NT2/D1 (cell line): ENCODE measurements around the gene MAOB.

Experiments
- DNase-seq: peaks from one replicate; pipeline ENCODE4 v3.0.0-alpha.2; 2011; ENCODE audit warnings: low read depth, low spot score
- H3K27me3 ChIP-seq: 2 replicates; pipeline ENCODE4 v1.6.0; 2011; ENCODE audit warnings: mild to moderate bottlenecking; ENCODE audit not compliant: insufficient read length, insufficient read depth
- H3K36me3 ChIP-seq: 2 replicates; pipeline ENCODE4 v1.6.1; 2011; ENCODE audit warnings: mild to moderate bottlenecking, low read length, mixed read lengths; ENCODE audit not compliant: insufficient read depth, insufficient read length
- H3K4me1 ChIP-seq: 2 replicates; pipeline ENCODE4 v1.5.1; 2011; ENCODE audit not compliant: insufficient read depth, insufficient read length
- H3K4me3 ChIP-seq: 2 replicates; pipeline ENCODE4 v1.5.1; 2011; ENCODE audit warnings: low read depth; ENCODE audit not compliant: insufficient read length
- H3K9ac ChIP-seq: 2 replicates; pipeline ENCODE4 v1.6.0; 2011; ENCODE audit warnings: low read depth; ENCODE audit not compliant: insufficient read length
- H3K9me3 ChIP-seq: 2 replicates; pipeline ENCODE4 v1.5.1; 2011; ENCODE audit warnings: mild to moderate bottlenecking, low read length; ENCODE audit not compliant: insufficient read depth
- SUZ12 ChIP-seq: IDR thresholded peaks from 2 replicates; pipeline ENCODE4 v1.6.1; 2011; ENCODE audit not compliant: insufficient read length, insufficient read depth; ENCODE audit errors: extremely low read depth
- YY1 ChIP-seq: IDR thresholded peaks from 2 replicates; pipeline ENCODE4 v1.6.1; 2011; ENCODE audit not compliant: insufficient read length, insufficient read depth
- ZNF274 ChIP-seq: IDR thresholded peaks from 2 replicates; pipeline ENCODE4 v1.6.1; 2011; ENCODE audit warnings: mild to moderate bottlenecking, low read depth, low read length

The MAOB gene

GRCh38 chrX:43813319-43813718 is 68.9 kb downstream of the MAOB start:
- Histone ChIP-seq H3K9me3 (no peaks in the 10 kb centered on the region), H3K9ac (no peak overlapping the region), H3K27me3 (no peaks in the 10 kb centered on the region), H3K36me3 (no peaks in the 10 kb centered on the region), H3K4me1 (no peaks in the 10 kb centered on the region), H3K4me3 (no peak overlapping the region)
- DNase-seq = no peak
- TF ChIP-seq YY1 (no peak), ZNF274 (no peak), SUZ12 (no peak)

DNA sequence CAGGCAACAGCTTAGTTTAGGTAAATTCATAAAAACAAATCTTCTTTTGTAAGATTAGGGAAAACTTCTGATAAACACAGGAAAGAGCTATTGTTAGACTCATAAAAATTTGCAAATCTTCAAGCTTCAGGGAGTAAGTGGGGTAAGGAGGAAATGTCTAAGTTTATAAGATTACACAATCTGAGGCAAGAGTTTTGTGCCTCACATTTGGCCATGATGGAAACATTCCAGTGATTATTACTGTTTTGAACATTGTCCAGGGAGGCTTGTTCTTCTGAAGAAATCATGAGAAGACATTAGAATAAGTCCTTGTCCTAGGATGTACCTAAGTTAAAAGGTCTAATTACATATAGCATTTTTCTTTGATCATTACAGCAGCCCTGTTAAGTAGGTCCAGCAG is 72.8 kb downstream of the MAOB start:
- DNase-seq = no peak
- no peaks in the 10 kb centered on the region for H3K27me3 ChIP-seq
- H3K9me3 ChIP-seq = no peaks in the 10 kb centered on the region
- no peaks in the 10 kb centered on the region for H3K4me1 ChIP-seq
- TF ChIP-seq SUZ12 (no peak), ZNF274 (no peak), YY1 (no peak)
- H3K4me3 ChIP-seq = no peak overlapping the region
- no peak overlapping the region for H3K9ac ChIP-seq
- H3K36me3 ChIP-seq = no peaks in the 10 kb centered on the region

- no peak overlapping the region for H3K4me3 ChIP-seq
- H3K9ac ChIP-seq = no peak overlapping the region
- H3K9me3 ChIP-seq = no peaks in the 10 kb centered on the region
- no peaks in the 10 kb centered on the region for H3K27me3 ChIP-seq
- H3K36me3 ChIP-seq = no peaks in the 10 kb centered on the region
- DNase-seq = no peak
- TF ChIP-seq YY1 = no peak
- no peak for TF ChIP-seq ZNF274
- TF ChIP-seq SUZ12 = no peak
- H3K4me1 ChIP-seq = no peaks in the 10 kb centered on the region
Measured at GRCh38 chrX:43808231-43808630, 74.0 kb downstream of the MAOB start.

- no peak for DNase-seq
- no peak overlapping the region for H3K4me3 ChIP-seq
- H3K9me3 ChIP-seq = no peaks in the 10 kb centered on the region
- H3K9ac ChIP-seq = no peak overlapping the region
- H3K27me3 ChIP-seq = no peaks in the 10 kb centered on the region
- H3K4me1 ChIP-seq = no peaks in the 10 kb centered on the region
- H3K36me3 ChIP-seq = no peaks in the 10 kb centered on the region
- TF ChIP-seq ZNF274 (no peak), YY1 (no peak), SUZ12 (no peak)
Measured at GRCh38 chrX:43805579-43805978, 76.7 kb downstream of the MAOB start.

GRCh38 chrX:43804021-43804420 is 78.2 kb downstream of the MAOB start:
- Histone ChIP-seq H3K4me3 (no peak overlapping the region), H3K4me1 (no peaks in the 10 kb centered on the region), H3K9ac (no peak overlapping the region), H3K27me3 (no peaks in the 10 kb centered on the region), H3K36me3 (no peaks in the 10 kb centered on the region), H3K9me3 (no peaks in the 10 kb centered on the region)
- DNase-seq = no peak
- no peak for TF ChIP-seq ZNF274
- no peak for TF ChIP-seq YY1
- TF ChIP-seq SUZ12 = no peak

DNA sequence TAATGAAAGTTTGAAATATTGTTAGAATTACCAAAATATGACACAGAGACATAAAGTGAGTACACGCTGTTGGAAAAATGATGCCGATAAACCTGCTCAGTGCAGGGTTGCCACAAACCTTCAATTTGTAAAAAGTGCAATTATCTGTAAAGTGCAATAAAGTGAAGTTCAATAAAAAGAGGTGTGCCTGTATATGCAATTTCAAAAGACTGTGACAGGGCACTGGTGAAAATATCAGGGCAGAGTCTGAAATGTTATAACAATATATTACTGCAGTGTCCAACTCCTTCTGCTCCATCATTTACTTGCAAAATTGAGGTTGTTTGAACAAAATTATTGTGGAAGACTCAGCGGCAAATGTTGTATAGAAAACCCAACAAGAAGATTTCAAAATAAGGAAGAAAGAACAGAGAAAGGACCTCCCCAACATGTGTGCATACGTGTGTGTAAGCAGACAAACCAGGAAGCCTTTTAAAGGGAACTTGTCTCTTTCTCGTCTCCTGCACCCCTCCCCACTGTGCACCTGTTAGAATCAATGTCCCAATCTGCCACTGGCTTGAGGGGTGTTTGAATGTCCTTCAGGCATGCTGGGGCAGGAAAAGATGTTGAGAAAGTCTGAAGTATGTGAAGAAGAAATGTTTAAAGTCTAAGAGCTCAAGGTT is 96.2 kb downstream of the MAOB start:
- Histone ChIP-seq H3K4me1 (no peaks in the 10 kb centered on the region), H3K27me3 (no peaks in the 10 kb centered on the region), H3K9me3 (no peaks in the 10 kb centered on the region), H3K9ac (no peak overlapping the region), H3K4me3 (no peak overlapping the region), H3K36me3 (no peaks in the 10 kb centered on the region)
- DNase-seq = no peak
- no peak for TF ChIP-seq ZNF274
- TF ChIP-seq SUZ12 = no peak
- TF ChIP-seq YY1 = no peak

DNA sequence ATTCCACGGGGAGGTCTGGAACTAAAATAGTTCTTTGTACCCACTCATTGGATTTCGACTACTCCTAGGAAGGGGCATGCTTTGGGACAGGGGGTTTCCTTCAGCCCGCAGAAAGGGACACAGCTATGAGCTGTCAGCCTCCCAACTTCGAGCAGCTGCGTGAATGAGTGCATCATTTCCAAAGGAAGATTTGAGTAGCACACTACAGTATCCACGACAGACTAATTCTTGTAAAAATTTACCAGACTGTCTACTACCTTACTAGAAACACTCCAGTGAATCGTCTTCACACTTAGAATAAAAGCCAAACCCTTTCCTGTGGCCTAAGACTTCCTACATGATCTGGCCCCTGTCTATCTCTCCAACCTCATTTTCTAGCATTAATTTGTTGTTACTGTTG is 124.2 kb downstream of the MAOB start:
- Histone ChIP-seq H3K4me3 (no peak overlapping the region), H3K36me3 (no peaks in the 10 kb centered on the region), H3K27me3 (no peaks in the 10 kb centered on the region), H3K9me3 (no peaks in the 10 kb centered on the region), H3K9ac (no peak overlapping the region), H3K4me1 (no peaks in the 10 kb centered on the region)
- TF ChIP-seq SUZ12 = no peak
- no peak for TF ChIP-seq YY1
- no peak for TF ChIP-seq ZNF274
- no peak for DNase-seq

GRCh38 chrX:43756076-43756475 is 126.2 kb downstream of the MAOB start:
- TF ChIP-seq ZNF274 = no peak
- TF ChIP-seq YY1 = no peak
- no peak for TF ChIP-seq SUZ12
- H3K4me1 ChIP-seq = no peaks in the 10 kb centered on the region

More at GRCh38 chrX:43756076-43756475, 126.2 kb downstream of the MAOB start:
- no peak for DNase-seq
- no peak overlapping the region for H3K9ac ChIP-seq
- H3K9me3 ChIP-seq = no peaks in the 10 kb centered on the region
- no peaks in the 10 kb centered on the region for H3K27me3 ChIP-seq
- no peak overlapping the region for H3K4me3 ChIP-seq
- no peaks in the 10 kb centered on the region for H3K36me3 ChIP-seq
